Measurements from ENCODE around the gene NCOA1. TPM values are rescaled to one million over a fixed set of nuclear protein-coding genes. Genes with fewer than 3 reads are reported as not detected.

Gene NCOA1
- total and polyA plus RNA-seq, 2 of the 4 experiments (the other 2 are of a cell fraction) = 6.7 to 11.3 TPM

DNA sequence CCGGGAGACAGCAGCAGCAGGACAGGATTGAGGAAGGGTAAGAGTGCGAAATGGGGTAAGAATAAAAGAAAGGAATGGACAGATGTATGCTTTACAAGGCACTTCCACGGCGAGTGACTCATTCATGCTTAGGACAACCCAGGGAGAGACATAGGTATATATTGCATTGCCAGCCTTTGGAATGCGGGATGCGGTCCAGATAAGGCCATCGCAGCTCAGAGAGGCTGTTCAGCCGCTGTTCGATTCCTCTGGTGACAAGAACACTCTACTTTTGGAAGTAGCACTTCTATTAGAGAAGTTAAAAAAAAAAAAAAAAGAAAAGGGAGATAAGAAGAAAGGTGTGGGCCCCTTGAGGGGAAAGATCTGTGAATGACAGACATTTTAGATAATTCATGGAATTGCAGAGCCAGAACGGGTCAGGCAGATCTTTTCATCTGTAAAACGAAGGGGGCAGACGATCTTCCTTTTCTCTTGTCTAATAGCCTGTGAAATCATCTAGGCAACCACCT is 819 bp upstream of the NCOA1 start:
- peak overlapping the region; percentile 69 to 78 for H4K8ac ChIP-seq (ENCODE audit: low read depth in 2 of 2, low read length in 2 of 2)
- H3K23ac ChIP-seq (ENCODE audit: low read depth, low read length) = 0 out of 2 replicates have a peak overlapping the region, but pooled peaks have one; percentile 44
- H2BK15ac ChIP-seq (ENCODE audit: low read depth, low read length) = no peak overlapping the region
- ChIA-PET CTCF (interaction anchor here (0.7 kb wide), 1 partner anchor 54 kb away, joined by 3 read pairs; no protein-coding TSS in a partner anchor), POLR2A (ENCODE audit: unreplicated experiment) (interaction anchor here (0.7 kb wide), 1 partner anchor 13 kb away, joined by 3 read pairs; no protein-coding TSS in a partner anchor)
- peaks cover 7% of the 10 kb centered on the region for H3K4me1 ChIP-seq (ENCODE audit: control insufficient read depth, insufficient read depth, low read length)
- no peak overlapping the region; the same call in 1 of the 2 replicates for H4K91ac ChIP-seq (ENCODE audit: insufficient read depth, low read depth, low read length)
- peak overlapping the region; percentile 38; the same call in 1 of the 2 replicates for H3K14ac ChIP-seq (replicated peaks; ENCODE audit: low read depth, low read length)
- H3K27me3 ChIP-seq (ENCODE audit: control insufficient read depth, insufficient read depth, low read length) = no peaks in the 10 kb centered on the region
- dilution Hi-C loops (cut with HindIII; ENCODE audit: low sequenced_read_pairs, unreplicated experiment) = no loop called here
- DNase-seq (peak; percentile 46), ATAC-seq (ENCODE audit: low read depth) (no peak)
- H2BK20ac ChIP-seq (ENCODE audit: low read depth, low read length) = 0 out of 2 replicates have a peak overlapping the region, but pooled peaks have one; percentile 5
- H2AK9ac ChIP-seq (replicated peaks; ENCODE audit: low read depth, low read length, poor library complexity) = peak overlapping the region; percentile 1
- peak overlapping the region; percentile 91 for H2AFZ ChIP-seq (replicated peaks; ENCODE audit: low read length, poor library complexity)
- H3K36me3 ChIP-seq (ENCODE audit: control insufficient read depth, insufficient read depth, low read length) = no peaks in the 10 kb centered on the region
- intact Hi-C loops (cut with micrococcal nuclease) = loop anchor here (5.0 kb wide), 3 partner anchors 68 to 337 kb away; partner anchors contain the start of genes CENPO and PTRHD1
- no TSS peak for BruUV-seq (replicated peaks)
- peak overlapping the region; percentile 61 for H3K4me2 ChIP-seq (ENCODE audit: low read depth, low read length)
- no peaks in the 10 kb centered on the region for H3K9me3 ChIP-seq (ENCODE audit: control insufficient read depth, insufficient read depth, low read length)
- WGBS, 2 experiments (ENCODE audit: extremely low coverage in 2 of 2, insufficient read length in 1 of 2) = 40% methylated on average over 3 of the region's 12 CpGs; no CpG with 5 or more reads in 1 of the 2 experiments
- no peak overlapping the region for H2AK5ac ChIP-seq (ENCODE audit: low read depth, low read length)
- peak overlapping the region; percentile 42 for H2BK5ac ChIP-seq (ENCODE audit: low read depth, low read length, poor library complexity, severe bottlenecking)
- in situ Hi-C loops (cut with MboI; ENCODE audit: low sequenced_read_pairs) = no loop called here
- peak overlapping the region; percentile 67 for H3K9ac ChIP-seq (ENCODE audit: low read depth, low read length)
- no peak overlapping the region; the same call in 1 of the 2 replicates for H3K4ac ChIP-seq (ENCODE audit: low read depth, low read length)
- H3K18ac ChIP-seq (ENCODE audit: low read depth, low read length) = no peak overlapping the region
- peaks cover 6% of the 10 kb centered on the region for H3K9me1 ChIP-seq (ENCODE audit: insufficient read depth, low read length)
- no peak overlapping the region; the same call in 1 of the 2 replicates for H2BK120ac ChIP-seq (ENCODE audit: low read depth, low read length)
- H3K4me3 ChIP-seq (ENCODE audit: insufficient read depth, low read depth, low read length) = peak overlapping the region; percentile 94
- peak overlapping the region; percentile 37; the same call in 1 of the 2 replicates for H3K56ac ChIP-seq (ENCODE audit: extremely low read depth, insufficient read depth, low read length)
- peaks cover 19 to 27% of the 10 kb centered on the region in 2 experiments for H3K79me1 ChIP-seq (ENCODE audit: low read depth in 1 of 2, low read length in 2 of 2)
- TF ChIP-seq RCOR1 (IDR thresholded peaks at IDR 0.05; ENCODE audit: insufficient replicate concordance, low read length) (no peak), POLR2A (IDR thresholded peaks at IDR 0.05; ENCODE audit: low read depth, low read length) (0 out of 2 replicates have a peak, but pooled peaks have one; percentile 2)
- H4K5ac ChIP-seq (ENCODE audit: low read depth, low read length) = peak overlapping the region; percentile 56
- peak overlapping the region; percentile 83 for H3K27ac ChIP-seq (ENCODE audit: insufficient read depth, low read length)
- peaks cover 19% of the 10 kb centered on the region; the same call in 1 of the 2 replicates for H4K20me1 ChIP-seq (ENCODE audit: insufficient read depth, low read length)

All from IMR-90 (cell line).